Esophagus muscularis mucosa (tissue), 4 donors: ENCODE results near the gene METTL5. TPM values are rescaled to one million over a fixed set of nuclear protein-coding genes. Genes with fewer than 3 reads are reported as not detected.

Source experiments
- DNase-seq: peaks from one replicate; pipeline ENCODE4 v3.0.0-alpha.2; 2017; ENCODE audit errors: extremely low spot score
- H3K27ac ChIP-seq, 4 donors: fragments of 200-600 bp; sonication (generic); replicated peaks in 1 of 4; 1 replicate in 3 of 4; 2 replicates in 1 of 4; pipeline ENCODE4 v1.5.1; 2016 to 2019; ENCODE audit warnings: mild to moderate bottlenecking in 1 of 4
- H3K27me3 ChIP-seq, 4 donors: fragments of 200-600 bp; sonication (generic); one replicate each; pipeline versions ENCODE4 v1.5.1 to v1.6.0; 2016 to 2019
- H3K36me3 ChIP-seq, 4 donors: fragments of 200-600 bp; sonication (generic); one replicate each; pipeline ENCODE4 v1.5.1; 2016 to 2019
- H3K4me1 ChIP-seq, 4 donors: fragments of 200-600 bp; sonication (generic); one replicate each; pipeline ENCODE4 v1.5.1; 2016 to 2019
- H3K4me3 ChIP-seq, 4 donors: fragments of 200-600 bp; sonication (generic); 1 replicate in 2 of 4; 2 replicates in 2 of 4; pipeline ENCODE4 v1.5.1; 2016 to 2019; ENCODE audit warnings: mild to moderate bottlenecking in 4 of 4, moderate library complexity in 1 of 4
- H3K9me3 ChIP-seq, 4 donors: fragments of 200-600 bp; sonication (generic); 1 replicate in 3 of 4; 2 replicates in 1 of 4; pipeline ENCODE4 v1.5.1; 2016 to 2019
- EP300 ChIP-seq: sonication (generic); formaldehyde crosslinking; IDR thresholded peaks from one replicate; pipeline ENCODE4 v1.6.1; 2017; ENCODE audit warnings: antibody characterized with exemption
- POLR2A ChIP-seq: fragments of 450-650 bp; IDR thresholded peaks from one replicate; pipeline ENCODE4 v1.6.1; 2017; ENCODE audit warnings: antibody characterized with exemption, moderate library complexity, mild to moderate bottlenecking, low read depth
- POLR2AphosphoS5 ChIP-seq, 2 donors: sonication (generic); formaldehyde crosslinking; IDR thresholded peaks; one replicate each; pipeline ENCODE4 v1.6.1; 2017; ENCODE audit warnings: antibody characterized with exemption in 2 of 2
- WGBS: methylation state at CpG from one replicate; pipeline ENCODE4 v1.1.5; 2018; 5-methylcytosine and 5-hydroxymethylcytosine counted together
- intact Hi-C: fragments of 100-400 bp; cut with DNase I; formaldehyde crosslinking; loops from one replicate; pipeline ENCODE4 v1.15.1; 2023
- total RNA-seq, 4 donors: library from RNA; depleted of rRNA; stranded (reverse); fragments of >200 nt; gene quantifications; one replicate each; pipeline versions ENCODE4 v1.1.0 to v1.2.1, GENCODE V29; 2016
- TF ChIP-seq, protein P1 (sequence below), 3 experiments: fragments of 200-600 bp in 2 of 3; fragments of 450-650 bp in 1 of 3; sonication (generic) in 2 of 3; IDR thresholded peaks; one replicate each; pipeline ENCODE4 v1.5.1; 2017 to 2019; ENCODE audit warnings: antibody characterized with exemption in 3 of 3, mild to moderate bottlenecking in 2 of 3, moderate library complexity in 1 of 3

The METTL5 gene
- total RNA-seq, 4 donors from 2014 or later: 66.2 to 104 (median 75.2) TPM

DNA sequence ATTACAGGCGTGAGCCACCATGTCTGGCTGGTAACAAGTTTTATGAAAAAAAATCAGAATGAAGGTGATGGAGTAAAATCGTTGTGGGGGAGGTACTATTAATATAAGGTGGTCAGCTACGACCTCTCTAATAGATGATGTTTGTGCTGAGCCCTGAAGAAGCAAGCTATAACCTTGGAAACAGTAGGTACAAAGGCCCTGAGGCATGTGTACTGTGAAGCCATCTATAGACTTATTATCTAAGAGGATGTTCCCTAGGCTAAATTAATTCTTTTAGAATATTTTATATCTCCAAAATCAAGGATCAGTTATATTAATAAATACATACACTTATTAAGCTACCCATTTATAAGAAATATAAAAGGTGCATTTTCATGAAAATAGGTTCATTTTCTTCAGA is 49.4 kb downstream of the METTL5 start:
- Histone ChIP-seq H3K36me3 (no peaks in the 10 kb centered on the region), H3K4me1 (peaks cover 0 to 15% (median 10%) of the 10 kb centered on the region in 4 donors), H3K27me3 (no peaks in the 10 kb centered on the region), H3K4me3 (no peak overlapping the region), H3K9me3 (no peaks in the 10 kb centered on the region), H3K27ac (peak overlapping the region; percentile 11 to 47 (median 36))
- intact Hi-C loops: no loop called here
- TF ChIP-seq, protein P1, sequence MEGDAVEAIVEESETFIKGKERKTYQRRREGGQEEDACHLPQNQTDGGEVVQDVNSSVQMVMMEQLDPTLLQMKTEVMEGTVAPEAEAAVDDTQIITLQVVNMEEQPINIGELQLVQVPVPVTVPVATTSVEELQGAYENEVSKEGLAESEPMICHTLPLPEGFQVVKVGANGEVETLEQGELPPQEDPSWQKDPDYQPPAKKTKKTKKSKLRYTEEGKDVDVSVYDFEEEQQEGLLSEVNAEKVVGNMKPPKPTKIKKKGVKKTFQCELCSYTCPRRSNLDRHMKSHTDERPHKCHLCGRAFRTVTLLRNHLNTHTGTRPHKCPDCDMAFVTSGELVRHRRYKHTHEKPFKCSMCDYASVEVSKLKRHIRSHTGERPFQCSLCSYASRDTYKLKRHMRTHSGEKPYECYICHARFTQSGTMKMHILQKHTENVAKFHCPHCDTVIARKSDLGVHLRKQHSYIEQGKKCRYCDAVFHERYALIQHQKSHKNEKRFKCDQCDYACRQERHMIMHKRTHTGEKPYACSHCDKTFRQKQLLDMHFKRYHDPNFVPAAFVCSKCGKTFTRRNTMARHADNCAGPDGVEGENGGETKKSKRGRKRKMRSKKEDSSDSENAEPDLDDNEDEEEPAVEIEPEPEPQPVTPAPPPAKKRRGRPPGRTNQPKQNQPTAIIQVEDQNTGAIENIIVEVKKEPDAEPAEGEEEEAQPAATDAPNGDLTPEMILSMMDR (IDR thresholded peaks at IDR 0.05): no peak
- no peak for TF ChIP-seq POLR2A
- no peak for TF ChIP-seq POLR2AphosphoS5 (IDR thresholded peaks at IDR 0.05)
- no peak for TF ChIP-seq EP300
- WGBS: 81% methylated on average over 3 of the region's 3 CpGs
- no peak for DNase-seq

DNA sequence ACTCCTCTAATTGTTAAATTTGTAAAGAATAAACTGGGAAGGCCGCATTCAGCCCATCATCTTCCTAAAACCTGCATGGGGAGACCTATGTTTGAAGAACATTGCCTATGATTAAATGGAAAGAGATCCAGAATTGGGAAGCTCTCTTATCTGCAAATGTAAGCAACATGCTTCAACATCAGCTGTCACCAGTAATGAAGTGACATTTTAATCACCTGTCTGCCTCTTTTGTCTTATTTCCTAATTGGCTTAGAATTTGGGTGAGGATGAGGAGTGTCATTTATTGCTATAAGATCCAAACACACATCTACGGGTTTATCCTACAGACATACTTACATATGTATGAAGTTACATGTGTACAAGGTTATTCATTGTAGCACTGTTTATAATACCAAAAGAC is 52.1 kb downstream of the METTL5 start:
- TF ChIP-seq POLR2A (no peak), EP300 (no peak), POLR2AphosphoS5 (IDR thresholded peaks at IDR 0.05) (no peak)
- TF ChIP-seq, protein P1 (IDR thresholded peaks at IDR 0.05): no peak
- Histone ChIP-seq H3K4me1 (peaks cover 0 to 25% (median 20%) of the 10 kb centered on the region in 4 donors), H3K9me3 (no peaks in the 10 kb centered on the region), H3K4me3 (no peak overlapping the region), H3K27me3 (peaks cover 0 to 13% (median 0%) of the 10 kb centered on the region in 4 donors), H3K36me3 (no peaks in the 10 kb centered on the region), H3K27ac (no peak overlapping the region)
- DNase-seq: no peak
- intact Hi-C loops: no loop called here
- WGBS: 94% methylated on average over 2 of the region's 2 CpGs

DNA sequence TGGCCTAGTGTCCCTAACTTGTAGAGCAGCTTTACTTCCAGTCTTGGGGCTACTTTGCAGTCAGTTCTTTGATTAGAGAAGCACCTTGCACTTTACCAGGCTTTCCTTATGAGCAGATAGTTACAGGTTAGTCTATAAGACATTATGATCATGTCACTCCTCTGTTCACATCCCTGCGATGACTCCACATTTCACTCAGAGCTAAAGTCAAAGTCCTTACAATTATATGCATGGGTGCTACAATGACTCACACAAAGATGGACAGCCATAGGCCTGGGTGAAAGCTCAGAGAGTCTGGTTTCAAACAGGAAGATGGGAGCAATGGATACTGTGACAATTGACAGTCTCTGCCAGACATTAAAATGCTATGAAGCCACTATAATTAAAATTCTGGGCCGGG is 53.1 kb downstream of the METTL5 start:
- H3K36me3 ChIP-seq: no peaks in the 10 kb centered on the region
- no peak for DNase-seq
- WGBS: 89% methylated on average over 2 of the region's 2 CpGs
- H3K4me1 ChIP-seq: peaks cover 0 to 31% (median 24%) of the 10 kb centered on the region in 4 donors
- TF ChIP-seq, protein P1 (IDR thresholded peaks at IDR 0.05): no peak
- TF ChIP-seq POLR2AphosphoS5 (IDR thresholded peaks at IDR 0.05) (no peak), EP300 (no peak), POLR2A (no peak)
- no peaks in the 10 kb centered on the region for H3K9me3 ChIP-seq
- intact Hi-C loops: no loop called here
- H3K27me3 ChIP-seq: peaks cover 0 to 14% (median 0%) of the 10 kb centered on the region in 4 donors
- no peak overlapping the region for H3K27ac ChIP-seq
- no peak overlapping the region for H3K4me3 ChIP-seq

DNA sequence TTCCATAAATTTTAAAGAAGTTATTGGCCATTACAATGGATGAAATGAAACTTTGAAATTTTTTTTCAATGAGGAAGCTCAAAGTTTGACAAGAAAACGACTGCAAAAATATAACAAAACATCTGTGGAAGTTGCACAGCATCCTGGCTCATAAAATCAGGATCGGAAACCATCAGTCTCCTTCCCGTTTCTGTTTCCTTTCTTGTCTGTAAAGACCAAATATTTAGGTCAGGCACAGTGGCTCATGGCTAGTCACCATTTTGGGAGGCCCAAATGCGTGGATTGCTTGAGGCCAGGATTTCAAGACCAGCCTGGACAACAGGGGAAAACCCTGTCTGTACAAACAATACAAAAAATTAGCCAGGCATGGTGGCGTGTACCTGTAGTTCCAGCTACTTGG is 53.7 kb downstream of the METTL5 start:
- H3K4me3 ChIP-seq: no peak overlapping the region
- H3K27ac ChIP-seq: no peak overlapping the region
- DNase-seq: no peak
- WGBS: 74% methylated on average over 5 of the region's 5 CpGs
- intact Hi-C loops: no loop called here
- peaks cover 0 to 14% (median 0%) of the 10 kb centered on the region in 4 donors for H3K27me3 ChIP-seq
- H3K36me3 ChIP-seq: no peaks in the 10 kb centered on the region
- no peaks in the 10 kb centered on the region for H3K9me3 ChIP-seq
- H3K4me1 ChIP-seq: peaks cover 0 to 26% (median 21%) of the 10 kb centered on the region in 4 donors
- TF ChIP-seq EP300: no peak
- TF ChIP-seq POLR2A: no peak
- no peak for TF ChIP-seq POLR2AphosphoS5 (IDR thresholded peaks at IDR 0.05)
- TF ChIP-seq, protein P1 (IDR thresholded peaks at IDR 0.05): no peak
